Kidney (tissue), 14 donors: ENCODE measurements around the gene HS2ST1. TPM values are rescaled to one million over a fixed set of nuclear protein-coding genes. Genes with fewer than 3 reads are reported as not detected.

Experiments used
- DNase-seq, 5 donors: peaks; one replicate each; pipeline ENCODE4 v3.0.0-alpha.2; 2013 to 2020
- FAIRE-seq: peaks from 2 replicates; lab custom pipeline; 2012; peaks lifted over from hg19 to GRCh38; lab: Jason Lieb, UNC
- H3K27ac ChIP-seq, 2 donors: one replicate each; pipeline ENCODE4 v1.7.0; 2013; ENCODE audit warnings: low read depth in 2 of 2, low read length in 2 of 2, inconsistent platforms in 1 of 2
- H3K27me3 ChIP-seq: one replicate; pipeline ENCODE4 v1.7.1; 2013; ENCODE audit warnings: low read length, inconsistent platforms; ENCODE audit not compliant: control insufficient read depth, insufficient read depth
- H3K36me3 ChIP-seq, 3 donors: one replicate each; pipeline versions ENCODE4 v1.7.0 to v1.7.1; 2013; ENCODE audit warnings: low read length in 3 of 3, control low read depth in 1 of 3, inconsistent platforms in 1 of 3; ENCODE audit not compliant: insufficient read depth in 3 of 3, control insufficient read depth in 2 of 3
- H3K4me1 ChIP-seq, 3 donors: one replicate each; pipeline versions ENCODE4 v1.7.0 to v1.7.1; 2013; ENCODE audit warnings: low read length in 3 of 3, inconsistent platforms in 1 of 3, low read depth in 1 of 3; ENCODE audit not compliant: control insufficient read depth in 2 of 3, insufficient read depth in 2 of 3
- H3K4me3 ChIP-seq, 3 donors: one replicate each; pipeline versions ENCODE4 v1.7.0 to v1.8.1; 2013; ENCODE audit warnings: low read length in 3 of 3, control low read depth in 1 of 3, inconsistent platforms in 1 of 3
- H3K9ac ChIP-seq, 3 donors: one replicate each; pipeline versions ENCODE4 v1.7.0 to v1.7.1; 2013; ENCODE audit warnings: low read length in 3 of 3, control low read depth in 1 of 3, inconsistent platforms in 1 of 3
- H3K9me3 ChIP-seq, 3 donors: one replicate each; pipeline versions ENCODE4 v1.7.0 to v1.7.1; 2013; ENCODE audit warnings: low read length in 3 of 3, control low read depth in 1 of 3, inconsistent platforms in 1 of 3; ENCODE audit not compliant: control insufficient read depth in 2 of 3, insufficient read depth in 1 of 3
- intact Hi-C: fragments of 100-400 bp; cut with DNase I; formaldehyde crosslinking; loops from one replicate; pipeline ENCODE4 v1.11.1; 2022
- polyA plus RNA-seq: library from polyadenylated mRNA; stranded (reverse); fragments of 350-450 nt; fragmentation: Illumina TruSeq; extraction: RNeasy Lipid Tissue Mini Kit (QIAGEN cat#74804); gene quantifications from one replicate; pipeline ENCODE4 v1.2.3, GENCODE V29; 2014; ENCODE audit warnings: low read depth, low replicate concordance; ENCODE audit not compliant: insufficient read depth
- total RNA-seq: library from RNA; stranded (reverse); fragmentation: NEBNext Ultra II Directional; extraction: Animal tissue kit (Norgen Biotek cat#: 25700); gene quantifications from one replicate; pipeline ENCODE4 v1.2.1, GENCODE V29; 2021
- TF ChIP-seq, protein P1 (sequence below): IDR thresholded peaks from 3 replicates; pipeline ENCODE4 v1.5.1; 2012; ENCODE audit warnings: mild to moderate bottlenecking, moderate library complexity, borderline replicate concordance; ENCODE audit not compliant: insufficient read depth; ENCODE audit errors: extremely low read depth
- donor health status: control.
- donor health status: control.
- donor health status: control.
- donor health status: control.
- donor health status: control.
- donor health status: DM: yes; HTN: yes; CAD: no.
- donor health status: Normal renal cell carcinoma (clear cell type).

Gene HS2ST1
- total and polyA plus RNA-seq, 2 donors from 2014 or later, result 10.3 to 27.1 TPM

DNA sequence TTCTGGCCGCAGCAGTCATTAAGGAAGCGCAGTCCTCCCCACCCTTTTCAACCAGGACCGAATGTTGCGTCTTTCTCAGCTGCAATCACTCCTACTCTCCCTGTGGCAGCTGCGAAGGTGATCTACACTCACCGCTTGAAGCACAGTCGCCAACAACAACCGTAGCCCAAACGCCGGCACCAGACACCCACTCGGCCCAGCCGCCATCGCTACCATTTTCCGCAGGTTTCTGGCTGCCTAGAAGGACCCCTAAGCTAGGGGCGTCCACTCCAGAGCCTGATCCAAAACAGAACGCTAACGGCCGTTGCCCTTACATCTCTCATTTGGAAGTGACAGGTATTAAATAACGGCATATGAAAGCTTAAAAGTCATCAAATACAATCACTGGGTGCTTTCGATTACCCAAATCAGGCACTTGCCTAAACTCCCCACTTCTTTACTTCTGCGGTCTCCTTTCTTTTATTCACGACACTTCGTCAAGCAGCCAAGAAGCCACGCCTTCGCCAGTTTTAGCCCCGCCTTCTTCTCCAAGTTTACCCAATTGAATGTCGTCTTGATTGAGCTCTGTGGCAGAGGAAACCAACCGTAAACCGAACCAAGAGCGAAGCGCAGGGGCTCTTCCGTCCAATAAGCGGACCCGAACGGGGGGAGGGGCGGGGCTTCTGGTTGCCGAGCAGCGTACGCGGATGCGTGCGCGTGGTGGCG is 387 bp upstream of the HS2ST1 start, which contains the start of gene SELENOF:
TSS of gene SELENOF (minus strand) at position 231 of the 705 bp plus-strand sequence. CDS start at position 216, 15 bp downstream.
- intact Hi-C loops, result no loop called here

DNA sequence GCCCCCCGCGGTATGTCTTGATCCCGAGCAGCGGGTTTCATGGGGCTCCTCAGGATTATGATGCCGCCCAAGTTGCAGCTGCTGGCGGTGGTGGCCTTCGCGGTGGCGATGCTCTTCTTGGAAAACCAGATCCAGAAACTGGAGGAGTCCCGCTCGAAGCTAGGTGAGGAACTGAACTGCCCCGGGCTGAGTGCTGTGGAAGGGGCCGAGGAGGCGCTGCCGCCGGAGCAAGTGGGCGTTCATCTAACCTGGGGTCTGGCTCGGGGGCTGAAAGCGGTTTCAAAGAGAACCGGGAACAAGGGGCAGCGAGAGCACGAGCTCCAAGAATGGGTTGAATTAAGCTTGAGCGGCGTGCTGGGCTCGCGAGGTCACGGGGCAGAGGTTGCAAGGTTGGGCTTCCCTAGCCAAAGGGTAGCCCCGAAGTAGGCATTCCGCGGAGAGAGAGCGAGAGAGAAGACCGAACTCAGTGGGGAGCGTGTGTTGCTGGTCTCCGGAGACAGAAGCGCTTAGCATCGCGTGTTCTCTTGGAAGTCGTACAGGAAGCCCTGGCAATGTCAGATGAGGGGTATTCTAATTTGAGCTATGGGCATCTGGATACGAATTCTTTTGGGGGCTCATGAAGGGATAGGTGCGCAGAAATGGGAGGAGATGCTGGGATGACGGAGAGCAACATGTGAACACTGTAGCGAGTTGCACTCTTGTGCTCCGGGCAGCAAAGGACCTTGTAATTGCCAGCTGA is 732 bp downstream of the HS2ST1 start:
- H3K27ac ChIP-seq, result peak overlapping the region; percentile 83 to 85
- FAIRE-seq, result no peak
- peak overlapping the region; percentile 75 to 98 (median 95) for H3K4me3 ChIP-seq
- peaks cover 0 to 20% (median 11%) of the 10 kb centered on the region in 3 donors for H3K4me1 ChIP-seq
- TF ChIP-seq, protein P1, sequence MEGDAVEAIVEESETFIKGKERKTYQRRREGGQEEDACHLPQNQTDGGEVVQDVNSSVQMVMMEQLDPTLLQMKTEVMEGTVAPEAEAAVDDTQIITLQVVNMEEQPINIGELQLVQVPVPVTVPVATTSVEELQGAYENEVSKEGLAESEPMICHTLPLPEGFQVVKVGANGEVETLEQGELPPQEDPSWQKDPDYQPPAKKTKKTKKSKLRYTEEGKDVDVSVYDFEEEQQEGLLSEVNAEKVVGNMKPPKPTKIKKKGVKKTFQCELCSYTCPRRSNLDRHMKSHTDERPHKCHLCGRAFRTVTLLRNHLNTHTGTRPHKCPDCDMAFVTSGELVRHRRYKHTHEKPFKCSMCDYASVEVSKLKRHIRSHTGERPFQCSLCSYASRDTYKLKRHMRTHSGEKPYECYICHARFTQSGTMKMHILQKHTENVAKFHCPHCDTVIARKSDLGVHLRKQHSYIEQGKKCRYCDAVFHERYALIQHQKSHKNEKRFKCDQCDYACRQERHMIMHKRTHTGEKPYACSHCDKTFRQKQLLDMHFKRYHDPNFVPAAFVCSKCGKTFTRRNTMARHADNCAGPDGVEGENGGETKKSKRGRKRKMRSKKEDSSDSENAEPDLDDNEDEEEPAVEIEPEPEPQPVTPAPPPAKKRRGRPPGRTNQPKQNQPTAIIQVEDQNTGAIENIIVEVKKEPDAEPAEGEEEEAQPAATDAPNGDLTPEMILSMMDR, result no peak
- H3K36me3 ChIP-seq, result peaks cover 0 to 4% (median 0%) of the 10 kb centered on the region in 3 donors
- intact Hi-C loops, result no loop called here
- no peaks in the 10 kb centered on the region for H3K27me3 ChIP-seq
- peak overlapping the region; percentile 74 to 95 (median 83) for H3K9ac ChIP-seq
- DNase-seq, result peak; percentile 62 to 78 (median 75)
- H3K9me3 ChIP-seq, result no peaks in the 10 kb centered on the region

More for the DNA sequence above, 387 bp upstream of the HS2ST1 start, which contains the start of gene SELENOF:
- H3K27me3 ChIP-seq, result no peaks in the 10 kb centered on the region
- TF ChIP-seq, protein P1, result no peak
- H3K27ac ChIP-seq, result peak within 1 kb of the TSS; percentile 96 to 99
- H3K9ac ChIP-seq, result peak within 1 kb of the TSS; percentile 95 to 99 (median 96)
- peak; percentile 100 for DNase-seq
- no peaks in the 10 kb centered on the region for H3K9me3 ChIP-seq
- H3K4me1 ChIP-seq, result peaks cover 0 to 17% (median 11%) of the 10 kb centered on the region in 3 donors
- peak; percentile 99 for FAIRE-seq
- peak within 1 kb of the TSS; percentile 98 to 100 (median 99) for H3K4me3 ChIP-seq
- peaks cover 0 to 4% (median 0%) of the 10 kb centered on the region in 3 donors for H3K36me3 ChIP-seq

DNA sequence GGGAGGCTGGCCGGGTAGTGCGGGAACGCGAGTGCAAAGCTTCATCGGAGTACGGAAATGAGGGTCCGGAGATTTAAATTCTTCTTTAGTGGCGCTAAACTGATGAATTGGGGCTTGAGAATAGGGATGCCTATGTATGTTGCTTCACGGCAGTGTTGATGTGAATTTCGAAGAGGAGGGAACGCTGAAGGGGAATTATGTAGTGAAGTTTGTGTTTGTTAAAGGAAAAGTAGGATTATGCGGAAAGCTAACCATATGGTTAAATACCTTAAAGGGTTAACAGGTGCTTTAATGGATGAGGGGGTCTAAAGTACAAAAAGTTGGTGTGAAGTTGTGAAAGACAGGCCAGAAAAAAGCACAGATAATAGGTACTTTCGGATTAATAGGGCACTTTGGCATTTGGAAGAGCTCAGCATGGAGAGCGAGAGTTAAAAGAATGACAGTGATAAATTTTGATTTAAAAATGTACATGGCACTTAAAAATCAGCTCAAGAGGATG is 1.4 kb downstream of the HS2ST1 start:
- H3K4me1 ChIP-seq, result peaks cover 0 to 23% (median 11%) of the 10 kb centered on the region in 3 donors
- intact Hi-C loops, result no loop called here
- FAIRE-seq, result no peak
- no peak for DNase-seq
- H3K4me3 ChIP-seq, result peak overlapping the region; percentile 75 to 98 (median 95)
- H3K27me3 ChIP-seq, result no peaks in the 10 kb centered on the region
- H3K9ac ChIP-seq, result peak overlapping the region; percentile 74 to 95 (median 83)
- H3K9me3 ChIP-seq, result no peaks in the 10 kb centered on the region
- H3K27ac ChIP-seq, result peak overlapping the region; percentile 83 to 85
- TF ChIP-seq, protein P1, result no peak
- peaks cover 0 to 4% (median 0%) of the 10 kb centered on the region in 3 donors for H3K36me3 ChIP-seq
